A673 (cell line): ENCODE measurements around the gene DMD. TPM values are rescaled to one million over a fixed set of nuclear protein-coding genes. Genes with fewer than 3 reads are reported as not detected.

Experiments
- BruUV-seq: library from RNA; stranded (reverse); fragments of 400-500 nt; replicated peaks from 2 replicates; lab custom pipeline; 2021; lab: Mats Ljungman, UMichigan
- CTCF ChIA-PET: fragments of 300-600 bp; sonication (Branson Sonifier 250); formaldehyde crosslinking; loops from one replicate; lab custom pipeline; 2022; ENCODE audit warnings: antibody characterized with exemption; lab: Charles Lee
- POLR2A ChIA-PET: fragments of 300-600 bp; sonication (Branson Sonifier 250); formaldehyde crosslinking; loops from one replicate; lab custom pipeline; 2022; ENCODE audit warnings: antibody characterized with exemption; ENCODE audit not compliant: low non-redundant PET; lab: Charles Lee
- DNase-seq: peaks from one replicate; pipeline ENCODE4 v3.0.0-alpha.2; 2015; ENCODE audit warnings: low spot score
- H3K27ac ChIP-seq: fragments of 200-600 bp; sonication (generic); 2 replicates; pipeline ENCODE4 v1.5.1; 2016; ENCODE audit warnings: mixed run types, low read depth, mild to moderate bottlenecking, mixed read lengths, antibody characterized with exemption, low read length; ENCODE audit not compliant: poor library complexity, severe bottlenecking
- H3K27me3 ChIP-seq: fragments of 200-600 bp; sonication (generic); replicated peaks from 2 replicates; pipeline ENCODE4 v1.6.1; 2017; ENCODE audit warnings: mixed run types, low read depth, mild to moderate bottlenecking, mixed read lengths, antibody characterized with exemption, low read length; ENCODE audit not compliant: insufficient read depth, poor library complexity
- H3K36me3 ChIP-seq: fragments of 200-600 bp; sonication (generic); 2 replicates; pipeline ENCODE4 v1.6.1; 2016; ENCODE audit warnings: mixed run types, mild to moderate bottlenecking, mixed read lengths, antibody characterized with exemption, low read length; ENCODE audit not compliant: insufficient read depth, poor library complexity, severe bottlenecking
- H3K4me1 ChIP-seq: fragments of 200-600 bp; sonication (generic); 2 replicates; pipeline ENCODE4 v1.6.1; 2017; ENCODE audit warnings: mixed run types, mild to moderate bottlenecking, mixed read lengths, antibody characterized with exemption, low read length; ENCODE audit not compliant: insufficient read depth, poor library complexity, severe bottlenecking
- H3K4me3 ChIP-seq: fragments of 200-600 bp; sonication (generic); 2 replicates; pipeline ENCODE4 v1.5.1; 2016; ENCODE audit warnings: low read depth, mixed run types, mild to moderate bottlenecking, mixed read lengths, low read length; ENCODE audit not compliant: poor library complexity, severe bottlenecking
- H3K9me3 ChIP-seq: fragments of 200-600 bp; sonication (generic); 2 replicates; pipeline ENCODE4 v1.6.1; 2016; ENCODE audit warnings: mixed run types, low read depth, mild to moderate bottlenecking, mixed read lengths, antibody characterized with exemption, low read length; ENCODE audit not compliant: poor library complexity, severe bottlenecking
- EZH2 ChIP-seq: fragments of 200-600 bp; sonication (generic); IDR thresholded peaks from 2 replicates; pipeline ENCODE4 v1.6.1; 2017; ENCODE audit warnings: borderline replicate concordance, low read depth, mild to moderate bottlenecking, mixed read lengths, antibody characterized with exemption, low read length; ENCODE audit not compliant: poor library complexity, severe bottlenecking
- intact Hi-C: fragments of 100-400 bp; cut with micrococcal nuclease; formaldehyde crosslinking; loops from one replicate; pipeline ENCODE4 v1.10.0; 2022; ENCODE audit not compliant: unreplicated experiment
- total RNA-seq: library from RNA; stranded (reverse); gene quantifications from 2 replicates; pipeline ENCODE4 v1.2.3, GENCODE V29; 2021
- TF ChIP-seq, protein P1 (sequence below): fragments of 300-800, 200-600 bp; sonication (generic); conservative IDR thresholded peaks from 2 replicates; pipeline ENCODE4 v1.5.1; 2017; ENCODE audit warnings: low read depth, mild to moderate bottlenecking, antibody characterized with exemption, low read length, moderate library complexity, mixed read lengths

Gene DMD
- total RNA-seq, 1 experiment from 2014 or later: 5.4 TPM

DNA sequence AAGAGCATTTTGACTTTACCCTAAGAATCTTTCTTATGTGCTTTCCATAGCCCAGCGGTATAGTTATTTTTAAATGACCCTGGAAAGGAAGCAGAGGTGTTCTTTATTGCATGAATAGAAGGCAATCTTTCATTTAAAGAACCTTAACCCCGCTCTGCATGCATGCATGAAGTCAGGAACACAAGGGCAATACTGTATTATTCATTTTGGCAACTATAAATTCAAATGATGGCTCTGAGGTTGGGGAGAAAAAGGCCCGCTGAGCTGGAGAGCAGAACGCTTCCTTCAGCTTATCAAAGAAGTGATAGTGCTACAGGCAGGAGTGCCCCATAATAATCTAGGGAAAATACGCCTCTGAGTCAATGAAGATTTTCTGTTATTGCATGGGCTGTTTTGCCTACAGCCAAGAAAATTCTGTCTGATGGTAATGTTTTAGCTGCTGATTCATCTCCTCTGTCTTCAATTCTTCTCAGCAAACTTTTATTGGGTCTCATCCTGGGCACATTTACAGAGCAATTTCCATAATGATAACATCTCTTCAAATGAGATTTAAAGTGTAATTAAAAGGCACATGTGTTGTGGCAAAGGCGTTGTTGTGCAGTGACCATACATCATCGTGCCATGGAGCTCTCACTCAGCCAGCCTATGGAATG, 1687.3 kb downstream of the DMD start:
- no peak overlapping the region for H3K27ac ChIP-seq
- H3K4me3 ChIP-seq: no peak overlapping the region
- H3K4me1 ChIP-seq: no peaks in the 10 kb centered on the region
- no peaks in the 10 kb centered on the region for H3K9me3 ChIP-seq
- no peaks in the 10 kb centered on the region for H3K36me3 ChIP-seq
- POLR2A ChIA-PET: no interaction called here
- intact Hi-C loops: no loop called here
- CTCF ChIA-PET: no interaction called here
- no TSS peak for BruUV-seq
- peak; percentile 12 for DNase-seq
- H3K27me3 ChIP-seq: peaks cover 9% of the 10 kb centered on the region
- TF ChIP-seq, protein P1, sequence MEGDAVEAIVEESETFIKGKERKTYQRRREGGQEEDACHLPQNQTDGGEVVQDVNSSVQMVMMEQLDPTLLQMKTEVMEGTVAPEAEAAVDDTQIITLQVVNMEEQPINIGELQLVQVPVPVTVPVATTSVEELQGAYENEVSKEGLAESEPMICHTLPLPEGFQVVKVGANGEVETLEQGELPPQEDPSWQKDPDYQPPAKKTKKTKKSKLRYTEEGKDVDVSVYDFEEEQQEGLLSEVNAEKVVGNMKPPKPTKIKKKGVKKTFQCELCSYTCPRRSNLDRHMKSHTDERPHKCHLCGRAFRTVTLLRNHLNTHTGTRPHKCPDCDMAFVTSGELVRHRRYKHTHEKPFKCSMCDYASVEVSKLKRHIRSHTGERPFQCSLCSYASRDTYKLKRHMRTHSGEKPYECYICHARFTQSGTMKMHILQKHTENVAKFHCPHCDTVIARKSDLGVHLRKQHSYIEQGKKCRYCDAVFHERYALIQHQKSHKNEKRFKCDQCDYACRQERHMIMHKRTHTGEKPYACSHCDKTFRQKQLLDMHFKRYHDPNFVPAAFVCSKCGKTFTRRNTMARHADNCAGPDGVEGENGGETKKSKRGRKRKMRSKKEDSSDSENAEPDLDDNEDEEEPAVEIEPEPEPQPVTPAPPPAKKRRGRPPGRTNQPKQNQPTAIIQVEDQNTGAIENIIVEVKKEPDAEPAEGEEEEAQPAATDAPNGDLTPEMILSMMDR: no peak
- TF ChIP-seq EZH2: no peak

DNA sequence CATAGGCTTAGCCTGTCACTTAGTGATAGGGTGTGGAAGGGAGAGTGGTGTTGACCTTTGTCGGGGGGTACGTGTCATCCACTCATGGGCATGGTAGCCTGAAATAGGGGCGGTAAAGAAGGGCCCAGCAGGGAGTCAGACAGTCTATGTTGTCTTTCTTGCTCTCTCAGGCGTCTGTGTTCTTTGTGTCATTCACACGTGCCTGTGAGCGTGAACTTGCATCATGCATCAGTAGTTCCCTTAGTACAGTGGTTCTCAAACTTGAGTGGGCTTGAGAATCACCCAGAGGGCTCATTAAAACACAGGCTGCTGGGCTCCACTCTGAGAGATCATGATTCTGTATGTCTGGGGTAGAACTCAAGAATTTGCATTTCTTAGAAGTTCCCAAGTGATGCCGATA, 1688.6 kb downstream of the DMD start:
- Histone ChIP-seq H3K9me3 (no peaks in the 10 kb centered on the region), H3K27ac (no peak overlapping the region), H3K27me3 (peaks cover 9% of the 10 kb centered on the region), H3K36me3 (no peaks in the 10 kb centered on the region), H3K4me1 (no peaks in the 10 kb centered on the region), H3K4me3 (no peak overlapping the region)
- intact Hi-C loops: no loop called here
- POLR2A ChIA-PET: no interaction called here
- BruUV-seq: no TSS peak
- no peak for DNase-seq
- no peak for TF ChIP-seq EZH2
- TF ChIP-seq, protein P1: no peak
- CTCF ChIA-PET: no interaction called here

GRCh38 chrX:31521941-31522340, 1689.4 kb downstream of the DMD start:
- Histone ChIP-seq H3K4me3 (no peak overlapping the region), H3K4me1 (no peaks in the 10 kb centered on the region), H3K9me3 (no peaks in the 10 kb centered on the region), H3K36me3 (no peaks in the 10 kb centered on the region), H3K27me3 (peaks cover 9% of the 10 kb centered on the region), H3K27ac (no peak overlapping the region)
- no peak for DNase-seq
- TF ChIP-seq EZH2: no peak
- BruUV-seq: no TSS peak
- intact Hi-C loops: no loop called here
- POLR2A ChIA-PET: no interaction called here
- CTCF ChIA-PET: no interaction called here

- Histone ChIP-seq H3K27ac (no peak overlapping the region), H3K4me1 (no peaks in the 10 kb centered on the region), H3K27me3 (no peaks in the 10 kb centered on the region), H3K36me3 (no peaks in the 10 kb centered on the region), H3K4me3 (no peak overlapping the region), H3K9me3 (no peaks in the 10 kb centered on the region)
- no TSS peak for BruUV-seq
- DNase-seq: no peak
- intact Hi-C loops: no loop called here
- ChIA-PET POLR2A (no interaction called here), CTCF (no interaction called here)
- TF ChIP-seq, protein P1: no peak
- TF ChIP-seq EZH2: no peak
Observed at GRCh38 chrX:31516527-31516926, 1694.8 kb downstream of the DMD start.
